B cell (primary cell): ENCODE results near the gene PLXDC1.

ENCODE experiments used
- CTCF ChIP-seq: fragments of 200-600 bp; IDR thresholded peaks from one replicate; pipeline ENCODE4 v1.8.0; 2022; ENCODE audit warnings: antibody characterized with exemption, mild to moderate bottlenecking
- EZH2 ChIP-seq: IDR thresholded peaks from 2 replicates; pipeline ENCODE4 v1.6.1; 2012; ENCODE audit warnings: borderline replicate concordance, low read depth, mild to moderate bottlenecking, moderate library complexity, low read length; ENCODE audit not compliant: insufficient read depth, poor library complexity, severe bottlenecking

GRCh38 chr17:39187152-39187830, 35.9 kb upstream of the PLXDC1 start:
- TF ChIP-seq CTCF (no peak), EZH2 (no peak)
